T-helper 2 cell treated with Interferon-gamma antibody and Interleukin-4, amounts not matched to agents 100 ng/mL and 5 ng/mL, for 36 hours (primary cell): Measurements from ENCODE around the gene TOPBP1. TPM values are rescaled to one million over a fixed set of nuclear protein-coding genes. Genes with fewer than 3 reads are reported as not detected.

ENCODE experiments used
- intact Hi-C: fragments of 100-400 bp; cut with micrococcal nuclease; formaldehyde crosslinking; loops from one replicate; pipeline ENCODE4 v1.15.1; 2023
- total RNA-seq: library from RNA; stranded (reverse); gene quantifications from 2 replicates; pipeline ENCODE4 v1.2.3, GENCODE V29; 2022

Gene TOPBP1
- total RNA-seq, 1 donor from 2014 or later = 88.4 TPM

GRCh38 chr3:133608388-133608787 lies 53.4 kb downstream of the TOPBP1 start:
- intact Hi-C loops = no loop called here

GRCh38 chr3:133607816-133608215 lies 53.9 kb downstream of the TOPBP1 start:
- intact Hi-C loops = no loop called here

GRCh38 chr3:133606902-133607301 lies 54.8 kb downstream of the TOPBP1 start:
- intact Hi-C loops = no loop called here

- intact Hi-C loops = no loop called here
These were observed 55.4 kb downstream of the TOPBP1 start for GRCh38 chr3:133606342-133606741.

- intact Hi-C loops = no loop called here
These were observed 61.1 kb downstream of the TOPBP1 start for GRCh38 chr3:133600572-133601081.

GRCh38 chr3:133599280-133599679 lies 62.5 kb downstream of the TOPBP1 start:
- intact Hi-C loops = no loop called here

GRCh38 chr3:133598405-133598804 lies 63.3 kb downstream of the TOPBP1 start:
- intact Hi-C loops = no loop called here

GRCh38 chr3:133595341-133595740 lies 66.4 kb downstream of the TOPBP1 start:
- intact Hi-C loops = no loop called here

GRCh38 chr3:133593243-133593642 lies 68.5 kb downstream of the TOPBP1 start:
- intact Hi-C loops = no loop called here

- intact Hi-C loops = no loop called here
These were observed 68.9 kb downstream of the TOPBP1 start for GRCh38 chr3:133592843-133593242.

- intact Hi-C loops = no loop called here
These were observed 70.4 kb downstream of the TOPBP1 start for GRCh38 chr3:133591271-133591742.

- intact Hi-C loops = no loop called here
These were observed 72.2 kb downstream of the TOPBP1 start for GRCh38 chr3:133589503-133589902.

GRCh38 chr3:133588784-133589465 lies 72.8 kb downstream of the TOPBP1 start:
- intact Hi-C loops = no loop called here

- intact Hi-C loops = no loop called here
These were observed 73.7 kb downstream of the TOPBP1 start for GRCh38 chr3:133588035-133588434.

- intact Hi-C loops = no loop called here
These were observed 78.3 kb downstream of the TOPBP1 start for GRCh38 chr3:133583396-133583795.

- intact Hi-C loops = loop anchor here (10.0 kb wide), 2 partner anchors 716 to 1044 kb away; no protein-coding TSS in a partner anchor
These were observed 83.1 kb downstream of the TOPBP1 start for GRCh38 chr3:133578548-133579191.

- intact Hi-C loops = loop anchor here (10.0 kb wide), 2 partner anchors 719 to 1041 kb away; no protein-coding TSS in a partner anchor
These were observed 85.6 kb downstream of the TOPBP1 start for GRCh38 chr3:133576169-133576568.

GRCh38 chr3:133575086-133575485 lies 86.7 kb downstream of the TOPBP1 start:
- intact Hi-C loops = loop anchor here (10.0 kb wide), 2 partner anchors 720 to 1040 kb away; no protein-coding TSS in a partner anchor

- intact Hi-C loops = loop anchor here (1.0 to 10.0 kb wide), 4 partner anchors 83 to 1040 kb away; no protein-coding TSS in a partner anchor
These were observed 87.4 kb downstream of the TOPBP1 start for GRCh38 chr3:133574260-133574881.

GRCh38 chr3:133573629-133574194 lies 88.0 kb downstream of the TOPBP1 start, which contains the start of gene CDV3:
Gene CDV3 (plus strand): TSS chr3:133573686. CDS start chr3:133574045, 359 bp downstream.
- intact Hi-C loops = loop anchor here (1.0 to 10.0 kb wide), 12 partner anchors 67 to 1156 kb away; partner anchors contain the start of genes DNAJC13, NPHP3, TOPBP1 and UBA5

- intact Hi-C loops = loop anchor here (1.0 to 10.0 kb wide), 11 partner anchors 67 to 1156 kb away; partner anchors contain the start of genes DNAJC13, NPHP3, TOPBP1 and UBA5
These were observed 88.6 kb downstream of the TOPBP1 start for GRCh38 chr3:133573054-133573628.
